ENCODE results near the gene DPM1. TPM values are rescaled to one million over a fixed set of nuclear protein-coding genes. Genes with fewer than 3 reads are reported as not detected.
A peak's percentile ranks its signal among the peaks of the same experiment; 100 is the strongest.

Gene DPM1
- total RNA-seq, result 40.2 TPM

- H3K27ac ChIP-seq (ENCODE audit: low read depth, low read length), result peak within 1 kb of the TSS; percentile 93
- no peaks in the 10 kb centered on the region for H3K9me3 ChIP-seq (ENCODE audit: control insufficient read depth in 3 of 3, low read length in 3 of 3)
- H3K9ac ChIP-seq (ENCODE audit: low read depth in 1 of 3, low read length in 3 of 3), result peak within 1 kb of the TSS; percentile 97 to 98 (median 98)
- H3K4me3 ChIP-seq (ENCODE audit: low read length in 3 of 3), result peak within 1 kb of the TSS; percentile 98 to 99 (median 99)
- no peaks in the 10 kb centered on the region for H3K27me3 ChIP-seq (ENCODE audit: control insufficient read depth in 3 of 3, insufficient read depth in 3 of 3, low read length in 3 of 3)
- H3K4me1 ChIP-seq (ENCODE audit: control insufficient read depth in 3 of 3, insufficient read depth in 3 of 3, low read length in 3 of 3), result peaks cover 24 to 32% (median 24%) of the 10 kb centered on the region in 3 donors
- H3K36me3 ChIP-seq (ENCODE audit: control insufficient read depth in 3 of 3, insufficient read depth in 3 of 3, low read length in 3 of 3), result peaks cover 4 to 21% (median 21%) of the 10 kb centered on the region in 3 donors
These were observed at the start of gene DPM1 for GRCh38 chr20:50957798-50958614. TSS of gene DPM1 (minus strand) at chr20:50958532. CDS start at chr20:50958523, 9 bp downstream.

DNA sequence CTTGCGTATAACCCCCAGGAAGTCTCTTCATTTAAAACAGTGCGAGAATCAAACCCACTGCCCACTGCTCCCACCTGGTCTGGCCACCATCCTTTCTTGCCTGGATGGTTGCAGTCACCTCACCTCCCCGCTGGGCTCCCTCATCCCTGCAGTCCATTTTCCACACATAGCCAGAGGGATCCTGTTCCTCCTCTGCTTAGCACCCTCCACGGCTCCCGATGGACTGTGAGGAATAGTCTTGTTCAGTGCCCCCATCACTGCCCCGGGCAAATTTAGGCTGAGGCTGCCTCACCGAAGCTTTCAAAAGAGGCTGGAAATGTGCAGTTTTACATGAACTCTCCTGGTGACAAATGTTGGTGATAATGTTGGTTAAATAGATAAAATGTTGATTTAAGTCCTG, 46.9 kb upstream of the DPM1 start:
- Histone ChIP-seq H3K9me3 (ENCODE audit: control insufficient read depth in 3 of 3, low read length in 3 of 3) (no peaks in the 10 kb centered on the region), H3K4me1 (ENCODE audit: control insufficient read depth in 3 of 3, insufficient read depth in 3 of 3, low read length in 3 of 3) (no peaks in the 10 kb centered on the region), H3K27ac (ENCODE audit: low read depth, low read length) (no peak overlapping the region), H3K27me3 (ENCODE audit: control insufficient read depth in 3 of 3, insufficient read depth in 3 of 3, low read length in 3 of 3) (peaks cover 20 to 26% (median 23%) of the 10 kb centered on the region in 3 donors), H3K9ac (ENCODE audit: low read depth in 1 of 3, low read length in 3 of 3) (no peak overlapping the region), H3K4me3 (ENCODE audit: low read length in 3 of 3) (no peak overlapping the region), H3K36me3 (ENCODE audit: control insufficient read depth in 3 of 3, insufficient read depth in 3 of 3, low read length in 3 of 3) (no peaks in the 10 kb centered on the region)

GRCh38 chr20:51004781-51005180, 46.4 kb upstream of the DPM1 start:
- H3K27ac ChIP-seq (ENCODE audit: low read depth, low read length), result no peak overlapping the region
- H3K4me3 ChIP-seq (ENCODE audit: low read length in 3 of 3), result no peak overlapping the region
- H3K9me3 ChIP-seq (ENCODE audit: control insufficient read depth in 3 of 3, low read length in 3 of 3), result no peaks in the 10 kb centered on the region
- no peaks in the 10 kb centered on the region for H3K36me3 ChIP-seq (ENCODE audit: control insufficient read depth in 3 of 3, insufficient read depth in 3 of 3, low read length in 3 of 3)
- no peak overlapping the region for H3K9ac ChIP-seq (ENCODE audit: low read depth in 1 of 3, low read length in 3 of 3)
- peaks cover 23 to 29% (median 25%) of the 10 kb centered on the region in 3 donors for H3K27me3 ChIP-seq (ENCODE audit: control insufficient read depth in 3 of 3, insufficient read depth in 3 of 3, low read length in 3 of 3)
- no peaks in the 10 kb centered on the region for H3K4me1 ChIP-seq (ENCODE audit: control insufficient read depth in 3 of 3, insufficient read depth in 3 of 3, low read length in 3 of 3)

DNA sequence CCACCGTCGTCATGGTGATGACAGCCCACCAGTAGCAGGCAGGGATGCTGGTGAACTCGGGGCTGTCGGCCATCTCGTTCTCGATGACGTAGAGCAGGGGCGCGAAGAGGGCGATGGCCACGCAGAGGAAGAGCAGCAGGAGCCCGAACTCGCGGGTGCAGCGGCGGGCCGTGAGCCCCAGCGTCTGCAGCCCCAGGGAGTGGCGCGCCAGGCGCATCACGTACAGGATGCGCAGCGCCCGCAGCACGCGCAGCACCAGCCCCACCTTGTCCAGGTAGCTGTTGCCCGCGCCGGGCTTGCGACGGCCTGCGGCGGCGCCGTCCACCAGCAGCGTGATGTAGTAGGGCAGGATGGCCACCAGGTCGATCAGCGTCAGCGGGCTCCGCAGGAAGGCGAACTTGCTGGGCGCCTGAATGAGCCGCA, 46.0 kb upstream of the DPM1 start:
- Histone ChIP-seq H3K4me1 (ENCODE audit: control insufficient read depth in 3 of 3, insufficient read depth in 3 of 3, low read length in 3 of 3) (no peaks in the 10 kb centered on the region), H3K36me3 (ENCODE audit: control insufficient read depth in 3 of 3, insufficient read depth in 3 of 3, low read length in 3 of 3) (no peaks in the 10 kb centered on the region), H3K4me3 (ENCODE audit: low read length in 3 of 3) (no peak overlapping the region), H3K27me3 (ENCODE audit: control insufficient read depth in 3 of 3, insufficient read depth in 3 of 3, low read length in 3 of 3) (peaks cover 22 to 31% (median 24%) of the 10 kb centered on the region in 3 donors), H3K9ac (ENCODE audit: low read depth in 1 of 3, low read length in 3 of 3) (no peak overlapping the region), H3K9me3 (ENCODE audit: control insufficient read depth in 3 of 3, low read length in 3 of 3) (no peaks in the 10 kb centered on the region), H3K27ac (ENCODE audit: low read depth, low read length) (no peak overlapping the region)

GRCh38 chr20:51003753-51004152, 45.4 kb upstream of the DPM1 start:
- Histone ChIP-seq H3K9ac (ENCODE audit: low read depth in 1 of 3, low read length in 3 of 3) (no peak overlapping the region), H3K36me3 (ENCODE audit: control insufficient read depth in 3 of 3, insufficient read depth in 3 of 3, low read length in 3 of 3) (no peaks in the 10 kb centered on the region), H3K9me3 (ENCODE audit: control insufficient read depth in 3 of 3, low read length in 3 of 3) (no peaks in the 10 kb centered on the region), H3K27me3 (ENCODE audit: control insufficient read depth in 3 of 3, insufficient read depth in 3 of 3, low read length in 3 of 3) (peaks cover 27 to 37% (median 30%) of the 10 kb centered on the region in 3 donors), H3K4me1 (ENCODE audit: control insufficient read depth in 3 of 3, insufficient read depth in 3 of 3, low read length in 3 of 3) (no peaks in the 10 kb centered on the region), H3K4me3 (ENCODE audit: low read length in 3 of 3) (no peak overlapping the region), H3K27ac (ENCODE audit: low read depth, low read length) (no peak overlapping the region)

DNA sequence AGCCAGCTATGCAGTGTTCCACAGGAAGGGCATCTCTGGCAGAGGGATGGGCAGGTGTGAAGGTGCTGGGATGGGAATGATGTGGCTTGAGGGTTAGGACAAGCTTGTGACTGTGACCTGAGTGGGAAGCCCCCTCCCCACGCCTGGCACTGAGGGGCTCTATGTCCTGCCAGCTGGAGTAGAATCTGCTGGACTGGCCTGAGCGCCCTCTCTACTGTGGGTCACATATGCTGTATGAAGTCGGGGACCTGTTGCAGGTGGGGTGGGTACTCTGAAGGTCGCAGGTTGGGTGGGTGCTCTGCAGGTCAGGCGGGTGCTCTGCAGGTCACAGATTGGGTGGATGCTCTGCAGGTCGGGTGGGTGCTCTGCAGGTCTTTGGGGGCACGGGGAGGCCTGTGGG, 44.3 kb upstream of the DPM1 start:
- Histone ChIP-seq H3K27ac (ENCODE audit: low read depth, low read length) (no peak overlapping the region), H3K9ac (ENCODE audit: low read depth in 1 of 3, low read length in 3 of 3) (no peak overlapping the region), H3K4me3 (ENCODE audit: low read length in 3 of 3) (no peak overlapping the region), H3K4me1 (ENCODE audit: control insufficient read depth in 3 of 3, insufficient read depth in 3 of 3, low read length in 3 of 3) (no peaks in the 10 kb centered on the region), H3K36me3 (ENCODE audit: control insufficient read depth in 3 of 3, insufficient read depth in 3 of 3, low read length in 3 of 3) (no peaks in the 10 kb centered on the region), H3K9me3 (ENCODE audit: control insufficient read depth in 3 of 3, low read length in 3 of 3) (no peaks in the 10 kb centered on the region), H3K27me3 (ENCODE audit: control insufficient read depth in 3 of 3, insufficient read depth in 3 of 3, low read length in 3 of 3) (peaks cover 29 to 38% (median 30%) of the 10 kb centered on the region in 3 donors)

DNA sequence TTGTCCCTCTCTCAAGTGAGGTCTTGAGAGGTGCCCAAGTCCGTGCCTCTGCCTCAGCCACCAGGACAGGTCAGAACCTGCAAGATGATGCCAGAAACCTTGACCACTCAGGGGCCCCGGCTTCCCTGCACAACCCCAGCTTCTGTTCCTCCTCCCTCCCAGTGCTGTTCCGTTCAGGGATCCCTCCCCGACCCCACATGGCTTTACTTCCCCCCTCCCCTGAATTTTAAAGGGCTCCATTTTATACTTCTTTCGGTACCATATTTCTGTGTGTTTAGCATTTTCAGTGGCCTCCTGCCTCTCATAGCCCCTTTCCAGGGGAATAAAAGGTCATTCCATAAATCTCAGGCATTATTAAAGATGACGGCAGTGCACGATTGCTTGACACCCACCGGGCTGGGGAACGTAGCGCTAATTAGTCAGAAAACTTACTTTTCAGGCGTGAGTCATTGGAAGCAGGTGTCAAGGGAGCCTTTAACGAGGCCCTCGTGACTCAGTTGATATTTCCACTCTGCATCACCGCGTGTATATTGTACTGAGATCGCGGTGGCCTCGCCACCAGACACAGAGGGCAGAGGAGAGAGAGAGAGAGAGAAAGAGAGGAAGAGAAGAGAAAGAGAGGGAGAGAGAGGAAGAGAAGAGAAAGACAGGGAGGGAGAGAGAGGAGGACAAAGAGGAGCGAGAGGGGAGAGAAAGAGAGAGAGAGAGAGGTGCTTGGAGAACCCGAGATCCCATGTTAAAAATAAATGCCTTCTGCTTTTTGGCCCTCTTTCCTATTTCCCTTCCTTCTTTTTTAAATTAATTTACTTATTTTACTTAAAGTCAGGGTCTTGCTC, 43.3 kb upstream of the DPM1 start:
- Histone ChIP-seq H3K36me3 (ENCODE audit: control insufficient read depth in 3 of 3, insufficient read depth in 3 of 3, low read length in 3 of 3) (no peaks in the 10 kb centered on the region), H3K27me3 (ENCODE audit: control insufficient read depth in 3 of 3, insufficient read depth in 3 of 3, low read length in 3 of 3) (peaks cover 29 to 43% (median 31%) of the 10 kb centered on the region in 3 donors), H3K4me3 (ENCODE audit: low read length in 3 of 3) (no peak overlapping the region), H3K27ac (ENCODE audit: low read depth, low read length) (no peak overlapping the region), H3K9me3 (ENCODE audit: control insufficient read depth in 3 of 3, low read length in 3 of 3) (no peaks in the 10 kb centered on the region), H3K9ac (ENCODE audit: low read depth in 1 of 3, low read length in 3 of 3) (no peak overlapping the region), H3K4me1 (ENCODE audit: control insufficient read depth in 3 of 3, insufficient read depth in 3 of 3, low read length in 3 of 3) (no peaks in the 10 kb centered on the region)

DNA sequence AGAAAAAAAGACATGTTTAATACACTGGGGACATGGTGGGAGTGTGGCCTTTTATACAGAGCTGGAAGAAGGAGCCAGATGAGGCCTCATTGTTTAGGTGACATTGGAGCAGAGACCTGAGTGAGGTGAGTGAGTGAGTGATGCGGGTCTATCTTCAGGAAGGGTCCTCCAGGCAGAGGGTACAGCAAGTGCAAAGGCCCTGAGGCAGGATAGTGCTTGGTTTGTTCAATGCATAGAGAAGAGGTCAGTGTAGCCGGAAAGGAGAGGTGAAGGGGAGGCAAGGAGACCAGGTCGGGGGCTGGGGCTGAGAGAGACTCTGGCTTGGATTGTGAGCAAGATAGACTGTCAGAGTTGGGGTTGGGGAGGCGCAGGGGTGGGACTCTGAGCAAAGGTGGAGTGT, 41.0 kb upstream of the DPM1 start:
- no peaks in the 10 kb centered on the region for H3K36me3 ChIP-seq (ENCODE audit: control insufficient read depth in 3 of 3, insufficient read depth in 3 of 3, low read length in 3 of 3)
- H3K4me1 ChIP-seq (ENCODE audit: control insufficient read depth in 3 of 3, insufficient read depth in 3 of 3, low read length in 3 of 3), result no peaks in the 10 kb centered on the region
- H3K9ac ChIP-seq (ENCODE audit: low read depth in 1 of 3, low read length in 3 of 3), result no peak overlapping the region
- no peak overlapping the region for H3K4me3 ChIP-seq (ENCODE audit: low read length in 3 of 3)
- no peak overlapping the region for H3K27ac ChIP-seq (ENCODE audit: low read depth, low read length)
- peaks cover 29 to 33% (median 32%) of the 10 kb centered on the region in 3 donors for H3K27me3 ChIP-seq (ENCODE audit: control insufficient read depth in 3 of 3, insufficient read depth in 3 of 3, low read length in 3 of 3)
- no peaks in the 10 kb centered on the region for H3K9me3 ChIP-seq (ENCODE audit: control insufficient read depth in 3 of 3, low read length in 3 of 3)

DNA sequence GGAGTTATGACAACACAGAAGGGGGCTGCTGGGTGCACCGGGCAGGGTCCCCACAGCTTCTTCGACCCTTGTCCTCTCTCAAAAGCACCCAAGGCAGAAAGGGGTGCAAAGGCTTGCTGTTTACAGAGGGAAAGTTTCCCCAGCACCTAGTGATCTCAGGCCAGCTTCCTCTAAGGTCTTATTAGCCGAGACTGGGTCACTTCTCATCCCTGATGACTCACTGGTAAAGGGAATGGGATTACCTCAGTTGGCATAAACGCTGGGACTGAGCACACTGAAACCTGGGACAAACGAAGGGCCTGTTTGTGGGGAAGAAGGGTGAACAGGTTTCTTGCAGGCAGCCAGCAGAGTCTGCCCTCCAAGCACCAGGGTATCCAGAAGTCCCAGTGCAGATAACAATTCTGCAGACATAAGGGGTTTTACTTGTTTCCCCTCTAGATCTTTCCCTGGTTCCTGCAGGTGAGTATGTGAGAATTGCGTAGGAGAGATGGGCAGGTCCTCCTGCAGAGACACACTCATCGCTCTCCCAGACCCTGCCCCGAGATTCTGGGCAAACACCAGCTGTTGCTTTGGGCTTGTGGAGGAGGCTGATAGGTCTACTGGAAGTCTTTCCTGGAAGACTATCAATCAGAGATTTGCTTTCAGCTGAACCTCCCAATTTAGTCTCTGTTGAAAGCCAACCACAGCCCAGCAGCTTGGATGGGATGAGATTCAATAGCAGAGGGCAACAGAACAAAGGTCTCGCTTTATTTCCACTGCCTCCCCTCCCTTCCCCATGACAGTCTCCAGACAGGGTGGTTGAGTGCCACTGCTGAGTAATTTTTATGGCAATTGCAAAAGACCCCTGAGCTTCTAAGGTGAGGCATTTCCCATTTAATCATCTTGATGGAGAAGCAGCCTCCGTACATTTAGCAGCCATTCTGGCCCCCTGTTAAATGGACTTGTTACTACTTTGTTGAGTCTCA, 38.9 kb upstream of the DPM1 start:
- no peaks in the 10 kb centered on the region for H3K9me3 ChIP-seq (ENCODE audit: control insufficient read depth in 3 of 3, low read length in 3 of 3)
- H3K9ac ChIP-seq (ENCODE audit: low read depth in 1 of 3, low read length in 3 of 3), result no peak overlapping the region
- no peaks in the 10 kb centered on the region for H3K36me3 ChIP-seq (ENCODE audit: control insufficient read depth in 3 of 3, insufficient read depth in 3 of 3, low read length in 3 of 3)
- no peaks in the 10 kb centered on the region for H3K4me1 ChIP-seq (ENCODE audit: control insufficient read depth in 3 of 3, insufficient read depth in 3 of 3, low read length in 3 of 3)
- no peak overlapping the region for H3K27ac ChIP-seq (ENCODE audit: low read depth, low read length)
- H3K27me3 ChIP-seq (ENCODE audit: control insufficient read depth in 3 of 3, insufficient read depth in 3 of 3, low read length in 3 of 3), result peaks cover 31 to 35% (median 33%) of the 10 kb centered on the region in 3 donors
- H3K4me3 ChIP-seq (ENCODE audit: low read length in 3 of 3), result no peak overlapping the region
